HepG2 (cell line): ENCODE measurements around the gene TAS1R1. TPM values are rescaled to one million over a fixed set of nuclear protein-coding genes. Genes with fewer than 3 reads are reported as not detected.
A peak's percentile ranks its signal among the peaks of the same experiment; 100 is the strongest.

Experiments
- CC2D1A ChIP-seq: sonication (generic); formaldehyde crosslinking; IDR thresholded peaks from 2 replicates; pipeline ENCODE4 v1.8.1; 2023; ENCODE audit warnings: mild to moderate bottlenecking, missing genetic modification reagents
- ELF4 ChIP-seq: sonication (generic); formaldehyde crosslinking; IDR thresholded peaks from 2 replicates; pipeline ENCODE4 v1.5.0; 2020; ENCODE audit warnings: missing genetic modification reagents, mild to moderate bottlenecking, moderate library complexity, borderline replicate concordance
- FOXA1 ChIP-seq, 2 experiments: fragments of 450-650 bp in 1 of 2; sonication (generic) in 1 of 2; formaldehyde crosslinking in 1 of 2; IDR thresholded peaks; 2 replicates each; pipeline versions ENCODE4 v1.4.0 to v1.6.1; 2016 to 2020; ENCODE audit warnings: missing genetic modification reagents in 1 of 2
- FOXK1 ChIP-seq: sonication (generic); formaldehyde crosslinking; IDR thresholded peaks from 2 replicates; pipeline ENCODE4 v1.4.0; 2020; ENCODE audit warnings: low read depth, missing genetic modification reagents, borderline replicate concordance
- GABPB1 ChIP-seq: IDR thresholded peaks from 2 replicates; pipeline ENCODE4 v1.6.1; 2016; ENCODE audit warnings: mild to moderate bottlenecking, missing genetic modification reagents, moderate library complexity, missing compliant biosample characterization
- HDAC2 ChIP-seq: sonication (generic); formaldehyde crosslinking; IDR thresholded peaks from 2 replicates; pipeline ENCODE4 v1.4.0; 2020; ENCODE audit warnings: missing genetic modification reagents
- HMG20A ChIP-seq: IDR thresholded peaks from 2 replicates; pipeline ENCODE4 v1.6.1; 2016; ENCODE audit warnings: borderline replicate concordance
- HMG20B ChIP-seq: conservative IDR thresholded peaks from 2 replicates; pipeline ENCODE4 v1.6.1; 2016; ENCODE audit warnings: missing genetic modification reagents, missing compliant biosample characterization
- HNF4A ChIP-seq: sonication (generic); formaldehyde crosslinking; IDR thresholded peaks from 2 replicates; pipeline ENCODE4 v1.4.0; 2020; ENCODE audit warnings: missing genetic modification reagents
- HNRNPLL ChIP-seq: fragments of 200-400 bp; formaldehyde crosslinking; IDR thresholded peaks from 2 replicates; pipeline ENCODE4 v1.6.1; 2017; ENCODE audit warnings: mild to moderate bottlenecking, low read depth, low read length; ENCODE audit not compliant: poor library complexity, severe bottlenecking
- HOXA9 ChIP-seq: sonication (generic); formaldehyde crosslinking; IDR thresholded peaks from 2 replicates; pipeline ENCODE4 v1.8.1; 2022; ENCODE audit warnings: missing genetic modification reagents, mild to moderate bottlenecking, moderate library complexity, borderline replicate concordance
- KAT8 ChIP-seq: IDR thresholded peaks from 2 replicates; pipeline ENCODE4 v1.6.1; 2016; ENCODE audit warnings: missing genetic modification reagents, missing compliant biosample characterization
- MIXL1 ChIP-seq: IDR thresholded peaks from 2 replicates; pipeline ENCODE4 v1.6.1; 2016
- NFYB ChIP-seq: sonication (generic); formaldehyde crosslinking; IDR thresholded peaks from 2 replicates; pipeline ENCODE4 v1.4.0; 2020; ENCODE audit warnings: missing genetic modification reagents
- PPARG ChIP-seq: conservative IDR thresholded peaks from 2 replicates; pipeline ENCODE4 v1.6.1; 2016; ENCODE audit warnings: missing biosample characterization, missing genetic modification reagents
- PRPF4 ChIP-seq: fragments of 200-400 bp; formaldehyde crosslinking; IDR thresholded peaks from 2 replicates; pipeline ENCODE4 v1.6.1; 2016; ENCODE audit warnings: low read length, low read depth; ENCODE audit not compliant: poor library complexity, severe bottlenecking
- RFXANK ChIP-seq: IDR thresholded peaks from 2 replicates; pipeline ENCODE4 v1.6.1; 2016
- TARDBP ChIP-seq: sonication (generic); formaldehyde crosslinking; IDR thresholded peaks from 2 replicates; pipeline ENCODE4 v1.8.0; 2022; ENCODE audit warnings: mild to moderate bottlenecking, missing genetic modification reagents
- ZFP1 ChIP-seq: IDR thresholded peaks from 2 replicates; pipeline ENCODE4 v1.6.1; 2016
- ZFP37 ChIP-seq: sonication (generic); formaldehyde crosslinking; IDR thresholded peaks from 2 replicates; pipeline ENCODE4 v1.4.0; 2020; ENCODE audit warnings: missing genetic modification reagents, borderline replicate concordance
- ZFP41 ChIP-seq: sonication (generic); formaldehyde crosslinking; IDR thresholded peaks from 2 replicates; pipeline ENCODE4 v1.4.0; 2020; ENCODE audit warnings: mild to moderate bottlenecking, missing genetic modification reagents, borderline replicate concordance
- ZMYM4 ChIP-seq: sonication (generic); formaldehyde crosslinking; IDR thresholded peaks from 2 replicates; pipeline ENCODE4 v1.8.1; 2023; ENCODE audit warnings: mild to moderate bottlenecking, missing genetic modification reagents
- ZNF230 ChIP-seq: sonication (generic); formaldehyde crosslinking; IDR thresholded peaks from 2 replicates; pipeline ENCODE4 v1.4.0; 2020; ENCODE audit warnings: mild to moderate bottlenecking, missing genetic modification reagents
- ZNF577 ChIP-seq: sonication (generic); formaldehyde crosslinking; IDR thresholded peaks from 2 replicates; pipeline ENCODE4 v1.4.0; 2020; ENCODE audit warnings: mild to moderate bottlenecking, low read depth, missing genetic modification reagents, borderline replicate concordance
- ZNF605 ChIP-seq: sonication (generic); formaldehyde crosslinking; IDR thresholded peaks from 2 replicates; pipeline ENCODE4 v1.8.0; 2022; ENCODE audit warnings: mild to moderate bottlenecking, missing genetic modification reagents
- ZNF644 ChIP-seq: IDR thresholded peaks from 2 replicates; pipeline ENCODE4 v1.6.1; 2016; ENCODE audit warnings: low read depth
- ZNF777 ChIP-seq: sonication (generic); formaldehyde crosslinking; IDR thresholded peaks from 2 replicates; pipeline ENCODE4 v1.4.0; 2020; ENCODE audit warnings: missing genetic modification reagents
- ZNF792 ChIP-seq: IDR thresholded peaks from 2 replicates; pipeline ENCODE4 v1.6.1; 2016
- polyA plus RNA-seq, 8 experiments: library from polyadenylated mRNA; depleted of rRNA in 3 of 8; stranded (reverse) in 7 of 8; unstranded in 1 of 8; fragments of >200 nt; fragmentation: Illumina TruSeq in 4 of 8; extraction: Trizol in 4 of 8; gene quantifications; 2 replicates each; pipeline versions ENCODE4 v1.2.1 to v1.2.3, GENCODE V29; 2011 to 2016; ENCODE audit warnings: low read depth in 4 of 8, missing spikeins in 1 of 8, mixed read lengths in 1 of 8; ENCODE audit not compliant: insufficient read depth in 1 of 8
- total RNA-seq, 5 experiments: library from RNA; depleted of rRNA; stranded (reverse); fragments of >200 nt; fragmentation: Illumina TruSeq; extraction: Trizol; gene quantifications; 2 replicates each; pipeline ENCODE4 v1.2.3, GENCODE V29; 2016; ENCODE audit warnings: low read depth in 1 of 5
- TF ChIP-seq, protein P1 (sequence below): sonication (generic); formaldehyde crosslinking; IDR thresholded peaks from 2 replicates; pipeline ENCODE4 v1.4.0; 2020; ENCODE audit warnings: missing genetic modification reagents
- TF ChIP-seq, protein P2 (sequence below): IDR thresholded peaks from 2 replicates; pipeline ENCODE4 v1.6.1; 2012; ENCODE audit warnings: inconsistent platforms
- TF ChIP-seq, protein P3 (sequence below): sonication (generic); formaldehyde crosslinking; IDR thresholded peaks from 2 replicates; pipeline ENCODE4 v1.4.0; 2020; ENCODE audit warnings: missing genetic modification reagents

TAS1R1 gene
- total and polyA plus RNA-seq, 2 of the 13 experiments (the other 11 are each of a cell fraction or from before 2014, with no cell fraction given): 1.4 to 1.6 TPM

DNA sequence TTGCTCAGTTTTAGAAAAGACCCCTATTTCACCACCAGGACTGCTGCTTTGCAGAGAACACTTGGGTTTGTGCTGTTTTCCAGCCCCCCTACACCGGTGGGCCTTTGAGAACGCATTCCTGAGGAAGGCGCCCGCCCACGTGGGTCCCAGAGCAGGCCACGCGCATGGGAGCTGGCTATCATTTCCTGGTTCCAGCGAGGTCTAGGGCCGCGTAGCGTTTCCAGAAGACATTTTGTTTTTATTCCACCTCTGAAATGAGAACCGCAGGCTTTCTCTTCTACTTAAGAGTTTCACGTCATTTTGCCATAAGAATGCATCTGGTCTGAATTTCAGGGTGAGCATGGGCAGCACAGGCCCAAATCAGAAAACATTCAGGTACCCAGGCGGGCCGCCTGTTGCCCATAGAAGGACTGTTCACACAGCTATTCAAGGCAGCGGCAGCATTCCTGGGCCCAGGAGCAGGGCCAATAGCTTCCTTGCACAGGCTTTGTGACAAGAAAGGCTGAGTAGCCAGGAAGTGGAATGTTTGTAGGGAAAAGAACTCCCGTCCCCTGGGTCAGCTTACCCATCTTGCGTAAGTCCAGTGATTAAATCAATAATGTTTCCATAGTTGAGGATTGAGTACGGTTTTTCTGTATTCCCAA, 48.9 kb downstream of the TAS1R1 start (continued):
- TF ChIP-seq ZNF792 (CRISPR knock-in tag) (peak; percentile 85; the same call in 1 of the 2 replicates), PPARG (CRISPR knock-in tag) (peak; percentile 43; the same call in 1 of the 2 replicates), RFXANK (CRISPR knock-in tag) (0 out of 2 replicates have a peak, but pooled peaks have one; percentile 28), ZNF230 (CRISPR knock-in tag) (no peak), HMG20B (CRISPR knock-in tag) (0 out of 2 replicates have a peak, but pooled peaks have one; percentile 30), PRPF4 (no peak), HMG20A (CRISPR knock-in tag) (peak; percentile 68), ELF4 (peak; percentile 74; the same call in 1 of the 2 replicates), GABPB1 (CRISPR knock-in tag) (peak; percentile 41), HDAC2 (CRISPR knock-in tag) (peak; percentile 61; the same call in 1 of the 2 replicates), KAT8 (CRISPR knock-in tag) (peak; percentile 76), HNRNPLL (peak; percentile 26), MIXL1 (CRISPR knock-in tag) (peak; percentile 82), TARDBP (CRISPR knock-in tag) (peak; percentile 59), HNF4A (CRISPR knock-in tag) (peak; percentile 77), NFYB (peak; percentile 55), FOXA1 (IDR thresholded peaks at IDR 0.05) (no peak), FOXA1 (CRISPR knock-in tag; IDR thresholded peaks at IDR 0.05) (peak; percentile 47), ZNF577 (CRISPR knock-in tag) (no peak), ZNF644 (CRISPR knock-in tag) (0 out of 2 replicates have a peak, but pooled peaks have one; percentile 20), FOXK1 (CRISPR knock-in tag) (peak; percentile 36; the same call in 1 of the 2 replicates), HOXA9 (CRISPR knock-in tag) (no peak), ZNF605 (CRISPR knock-in tag) (peak; percentile 81), ZNF777 (CRISPR knock-in tag) (peak; percentile 54; the same call in 1 of the 2 replicates), CC2D1A (no peak), ZFP1 (CRISPR knock-in tag) (no peak), ZMYM4 (CRISPR knock-in tag) (peak; percentile 29; the same call in 1 of the 2 replicates), ZFP37 (CRISPR knock-in tag) (no peak), ZFP41 (CRISPR knock-in tag) (no peak)
- TF ChIP-seq, protein P1, sequence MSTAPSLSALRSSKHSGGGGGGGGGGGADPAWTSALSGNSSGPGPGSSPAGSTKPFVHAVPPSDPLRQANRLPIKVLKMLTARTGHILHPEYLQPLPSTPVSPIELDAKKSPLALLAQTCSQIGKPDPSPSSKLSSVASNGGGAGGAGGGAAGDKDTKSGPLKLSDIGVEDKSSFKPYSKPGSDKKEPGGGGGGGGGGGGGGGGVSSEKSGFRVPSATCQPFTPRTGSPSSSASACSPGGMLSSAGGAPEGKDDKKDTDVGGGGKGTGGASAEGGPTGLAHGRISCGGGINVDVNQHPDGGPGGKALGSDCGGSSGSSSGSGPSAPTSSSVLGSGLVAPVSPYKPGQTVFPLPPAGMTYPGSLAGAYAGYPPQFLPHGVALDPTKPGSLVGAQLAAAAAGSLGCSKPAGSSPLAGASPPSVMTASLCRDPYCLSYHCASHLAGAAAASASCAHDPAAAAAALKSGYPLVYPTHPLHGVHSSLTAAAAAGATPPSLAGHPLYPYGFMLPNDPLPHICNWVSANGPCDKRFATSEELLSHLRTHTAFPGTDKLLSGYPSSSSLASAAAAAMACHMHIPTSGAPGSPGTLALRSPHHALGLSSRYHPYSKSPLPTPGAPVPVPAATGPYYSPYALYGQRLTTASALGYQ (CRISPR knock-in tag): no peak
- TF ChIP-seq, protein P2, sequence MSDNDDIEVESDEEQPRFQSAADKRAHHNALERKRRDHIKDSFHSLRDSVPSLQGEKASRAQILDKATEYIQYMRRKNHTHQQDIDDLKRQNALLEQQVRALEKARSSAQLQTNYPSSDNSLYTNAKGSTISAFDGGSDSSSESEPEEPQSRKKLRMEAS: peak; percentile 93
- TF ChIP-seq, protein P3, sequence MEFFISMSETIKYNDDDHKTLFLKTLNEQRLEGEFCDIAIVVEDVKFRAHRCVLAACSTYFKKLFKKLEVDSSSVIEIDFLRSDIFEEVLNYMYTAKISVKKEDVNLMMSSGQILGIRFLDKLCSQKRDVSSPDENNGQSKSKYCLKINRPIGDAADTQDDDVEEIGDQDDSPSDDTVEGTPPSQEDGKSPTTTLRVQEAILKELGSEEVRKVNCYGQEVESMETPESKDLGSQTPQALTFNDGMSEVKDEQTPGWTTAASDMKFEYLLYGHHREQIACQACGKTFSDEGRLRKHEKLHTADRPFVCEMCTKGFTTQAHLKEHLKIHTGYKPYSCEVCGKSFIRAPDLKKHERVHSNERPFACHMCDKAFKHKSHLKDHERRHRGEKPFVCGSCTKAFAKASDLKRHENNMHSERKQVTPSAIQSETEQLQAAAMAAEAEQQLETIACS (CRISPR knock-in tag): no peak
